NCI-H526 treated with DMSO at 0.1 percent for 48 hours (cell line): ENCODE measurements around the gene SELENON.

ENCODE experiments used
- DNase-seq: peaks from one replicate; lab custom pipeline; 2025; lab: John Stamatoyannopoulos, UW

Gene SELENON

DNA sequence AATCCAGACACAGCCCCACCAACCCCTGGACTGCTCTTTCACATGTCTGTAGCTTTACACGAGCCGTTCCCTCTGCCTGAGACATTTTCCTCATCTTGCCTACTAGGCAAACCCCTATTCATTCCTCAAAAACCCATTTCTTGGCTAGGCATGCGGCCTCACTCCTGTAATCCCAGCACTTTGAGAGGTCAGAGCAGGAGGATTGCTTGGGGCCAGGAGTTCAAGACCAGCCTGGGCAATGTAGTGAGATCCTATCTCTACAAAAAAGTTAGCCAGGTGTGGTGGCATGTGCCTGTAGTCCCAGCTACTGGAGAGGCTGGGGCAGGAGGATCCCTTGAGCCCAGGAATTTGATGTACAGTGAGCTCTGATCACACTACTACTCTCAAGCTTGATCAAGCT lies 64.4 kb downstream of the SELENON start:
- DNase-seq, result no peak

DNA sequence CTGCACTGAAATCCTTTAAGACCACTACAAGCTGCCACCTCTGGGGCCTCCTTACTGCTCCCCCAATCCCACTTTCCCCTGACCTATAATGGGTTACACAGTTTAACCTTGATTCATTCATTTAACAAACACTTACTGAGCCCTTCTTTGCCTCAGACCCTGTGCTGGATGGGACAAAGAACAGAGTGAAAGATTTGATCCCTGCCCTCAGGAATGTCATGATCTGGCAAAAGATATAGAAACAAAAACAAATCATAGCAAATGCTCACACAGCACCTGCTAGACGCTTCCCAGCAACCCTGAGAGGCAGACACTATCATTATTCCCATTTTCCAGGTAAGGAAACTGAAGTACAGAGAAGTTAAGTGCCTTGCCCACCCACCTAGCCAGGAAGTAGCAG lies 66.3 kb downstream of the SELENON start:
- DNase-seq, result no peak

DNA sequence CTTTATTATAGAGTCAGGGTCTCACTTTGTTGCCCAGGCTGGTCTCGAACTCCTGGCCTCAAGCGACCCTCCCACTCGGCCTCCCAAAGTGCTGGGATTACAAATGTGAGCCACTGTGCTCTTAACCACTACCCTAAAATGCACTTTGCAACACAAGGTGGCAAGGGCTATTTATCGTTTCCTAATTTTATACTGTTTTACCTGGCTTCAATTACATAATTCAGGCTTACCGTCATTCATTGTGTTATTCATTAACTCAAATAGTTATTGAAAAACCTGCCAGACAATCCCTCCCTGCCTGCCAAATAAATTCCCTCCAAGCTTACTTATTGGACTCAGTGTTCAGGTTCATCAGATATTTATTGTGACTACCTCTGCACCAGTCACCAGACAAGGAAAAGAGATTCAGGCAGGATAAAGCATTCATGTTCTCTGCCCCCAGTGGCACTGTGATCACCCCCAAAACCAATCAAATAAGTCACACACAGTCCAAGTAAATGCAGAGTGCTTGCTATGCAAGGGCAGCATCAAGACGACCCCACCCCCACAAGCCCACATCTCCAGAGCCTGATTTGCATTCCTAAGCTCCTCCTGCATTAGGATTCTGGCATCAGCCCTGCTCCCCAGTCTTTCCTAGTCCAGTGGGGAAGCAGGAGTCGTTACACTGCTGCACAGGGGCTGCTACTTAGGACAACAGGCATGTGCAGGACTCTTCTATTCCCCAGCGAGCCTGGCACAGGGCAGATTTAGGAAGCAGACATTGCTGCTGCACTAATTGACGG lies 67.4 kb downstream of the SELENON start:
- DNase-seq, result no peak
